H9 (cell line): ENCODE data around the gene CERS2. TPM values are rescaled to one million over a fixed set of nuclear protein-coding genes. Genes with fewer than 3 reads are reported as not detected.

ENCODE experiments used
- DNase-seq: peaks from one replicate; pipeline ENCODE4 v3.0.0-alpha.2; 2017
- H2AFZ ChIP-seq: one replicate; pipeline ENCODE4 v1.6.1; 2013; ENCODE audit warnings: mild to moderate bottlenecking, low read length, control low read depth, moderate library complexity
- H2AK5ac ChIP-seq: 2 replicates; pipeline ENCODE4 v1.6.1; 2013; ENCODE audit warnings: low read length, control low read depth, mixed read lengths; ENCODE audit not compliant: insufficient read length
- H2BK120ac ChIP-seq: one replicate; pipeline ENCODE4 v1.6.1; 2013; ENCODE audit warnings: low read depth, mild to moderate bottlenecking, low read length, control low read depth, inconsistent platforms; ENCODE audit not compliant: poor library complexity, severe bottlenecking
- H2BK12ac ChIP-seq: 2 replicates; pipeline ENCODE4 v1.6.1; 2013; ENCODE audit warnings: low read length, control low read depth, mixed read lengths, low read depth; ENCODE audit not compliant: insufficient read length
- H2BK15ac ChIP-seq: 2 replicates; pipeline ENCODE4 v1.6.1; 2013; ENCODE audit warnings: low read depth, low read length, control low read depth
- H2BK20ac ChIP-seq: one replicate; pipeline ENCODE4 v1.6.1; 2013; ENCODE audit warnings: low read depth, mild to moderate bottlenecking, low read length, control low read depth, inconsistent platforms; ENCODE audit not compliant: poor library complexity, severe bottlenecking
- H2BK5ac ChIP-seq: 2 replicates; pipeline ENCODE4 v1.6.1; 2013; ENCODE audit warnings: low read length, control low read depth, mixed read lengths; ENCODE audit not compliant: insufficient read length
- H3K14ac ChIP-seq: 2 replicates; pipeline ENCODE4 v1.6.1; 2013; ENCODE audit warnings: low read length, control low read depth; ENCODE audit not compliant: insufficient read depth
- H3K18ac ChIP-seq: 2 replicates; pipeline ENCODE4 v1.6.1; 2013; ENCODE audit warnings: low read depth, mild to moderate bottlenecking, mixed read lengths, low read length, control low read depth; ENCODE audit not compliant: insufficient read length
- H3K23ac ChIP-seq: 2 replicates; pipeline ENCODE4 v1.6.1; 2013; ENCODE audit warnings: low read length, control low read depth, mixed read lengths, low read depth; ENCODE audit not compliant: insufficient read length
- H3K23me2 ChIP-seq: 2 replicates; pipeline ENCODE4 v1.6.1; 2013; ENCODE audit warnings: low read depth, mild to moderate bottlenecking, mixed read lengths, low read length, control low read depth; ENCODE audit not compliant: insufficient read length, poor library complexity, severe bottlenecking
- H3K27ac ChIP-seq: 2 replicates; pipeline ENCODE4 v1.5.1; 2013; ENCODE audit warnings: low read length, control low read depth, mixed read lengths, low read depth; ENCODE audit not compliant: insufficient read length
- H3K27me3 ChIP-seq: 2 replicates; pipeline ENCODE4 v1.6.1; 2013; ENCODE audit warnings: low read length, control low read depth, inconsistent platforms; ENCODE audit not compliant: insufficient read depth
- H3K4ac ChIP-seq: 2 replicates; pipeline ENCODE4 v1.6.1; 2013; ENCODE audit warnings: low read depth, mild to moderate bottlenecking, control low read depth, inconsistent platforms, low read length, moderate library complexity
- H3K4me1 ChIP-seq: 2 replicates; pipeline ENCODE4 v1.6.1; 2013; ENCODE audit warnings: low read length, control low read depth, inconsistent platforms; ENCODE audit not compliant: insufficient read depth
- H3K4me2 ChIP-seq: 2 replicates; pipeline ENCODE4 v1.6.1; 2013; ENCODE audit warnings: low read length, control low read depth, mixed read lengths; ENCODE audit not compliant: insufficient read length, insufficient read depth
- H3K56ac ChIP-seq: 2 replicates; pipeline ENCODE4 v1.6.1; 2013; ENCODE audit warnings: low read depth, mild to moderate bottlenecking, mixed read lengths, low read length, control low read depth; ENCODE audit not compliant: insufficient read length
- H3K79me1 ChIP-seq: 2 replicates; pipeline ENCODE4 v1.6.1; 2013; ENCODE audit warnings: low read depth, mild to moderate bottlenecking, moderate library complexity, low read length, control low read depth, inconsistent platforms; ENCODE audit not compliant: insufficient read depth, poor library complexity, severe bottlenecking
- H3K79me2 ChIP-seq: 2 replicates; pipeline ENCODE4 v1.6.1; 2013; ENCODE audit warnings: low read length, control low read depth, inconsistent platforms; ENCODE audit not compliant: insufficient read depth
- H3K9ac ChIP-seq: 2 replicates; pipeline ENCODE4 v1.6.1; 2013; ENCODE audit warnings: low read length, control low read depth, mixed read lengths; ENCODE audit not compliant: insufficient read length; ENCODE audit errors: extremely low read depth
- H3K9me3 ChIP-seq: one replicate; pipeline ENCODE4 v1.6.1; 2013; ENCODE audit warnings: low read depth, low read length, inconsistent platforms; ENCODE audit not compliant: control insufficient read depth
- H3T11ph ChIP-seq: one replicate; pipeline ENCODE4 v1.6.1; 2013; ENCODE audit warnings: mild to moderate bottlenecking, low read length, control low read depth, inconsistent platforms
- H4K20me1 ChIP-seq: one replicate; pipeline ENCODE4 v1.6.1; 2013; ENCODE audit not compliant: control insufficient read depth, insufficient read length, insufficient read depth
- H4K5ac ChIP-seq: 2 replicates; pipeline ENCODE4 v1.6.1; 2013; ENCODE audit warnings: low read depth, mild to moderate bottlenecking, mixed read lengths, low read length, control low read depth; ENCODE audit not compliant: insufficient read length
- H4K8ac ChIP-seq: replicated peaks from 2 replicates; pipeline ENCODE4 v1.6.1; 2013; ENCODE audit warnings: low read length, control low read depth, mixed read lengths, low read depth; ENCODE audit not compliant: insufficient read length
- H4K91ac ChIP-seq: 2 replicates; pipeline ENCODE4 v1.6.1; 2013; ENCODE audit warnings: low read depth, mild to moderate bottlenecking, moderate library complexity, mixed read lengths, low read length, control low read depth; ENCODE audit not compliant: insufficient read length
- H3K27ac Mint-ChIP-seq, 3 experiments: 2 replicates in 2 of 3; 3 replicates in 1 of 3; pipeline ENCODE4 v1.8.0; 2020 to 2021; ENCODE audit warnings: mixed read lengths in 3 of 3, mild to moderate bottlenecking in 1 of 3, moderate library complexity in 1 of 3
- H3K27me3 Mint-ChIP-seq: 2 replicates; pipeline ENCODE4 v1.8.0; 2021; ENCODE audit warnings: low read depth, mild to moderate bottlenecking, moderate library complexity, mixed read lengths
- H3K36me3 Mint-ChIP-seq, 3 experiments: 2 replicates in 2 of 3; 3 replicates in 1 of 3; pipeline ENCODE4 v1.8.0; 2020 to 2021; ENCODE audit warnings: low read depth in 3 of 3, mixed read lengths in 3 of 3; ENCODE audit not compliant: insufficient read depth in 1 of 3
- H3K4me1 Mint-ChIP-seq, 2 experiments: 2 replicates each; pipeline ENCODE4 v1.8.0; 2020; ENCODE audit warnings: mixed read lengths in 2 of 2
- H3K4me3 Mint-ChIP-seq, 2 experiments: 2 replicates in 1 of 2; 3 replicates in 1 of 2; pipeline ENCODE4 v1.8.0; 2020 to 2021; ENCODE audit warnings: mild to moderate bottlenecking in 2 of 2, mixed read lengths in 2 of 2, moderate library complexity in 1 of 2
- H3K9me3 Mint-ChIP-seq, 2 experiments: 2 replicates in 1 of 2; 3 replicates in 1 of 2; pipeline ENCODE4 v1.8.0; 2020; ENCODE audit warnings: mild to moderate bottlenecking in 2 of 2, mixed read lengths in 2 of 2, moderate library complexity in 1 of 2
- CTCF ChIP-seq: fragments of 200-600 bp; sonication (generic); conservative IDR thresholded peaks from 3 replicates; pipeline ENCODE4 v1.8.0; 2021; ENCODE audit warnings: antibody characterized with exemption, mild to moderate bottlenecking
- WGBS: extraction: QIAGEN DNeasy Blood & Tissue Kit; methylation state at CpG from one replicate; pipeline ENCODE4 v1.1.7; 2013; ENCODE audit warnings: missing lambda C conversion rate, low lambda C conversion rate, mixed read lengths; ENCODE audit not compliant: insufficient read length; ENCODE audit errors: extremely low coverage; 5-methylcytosine and 5-hydroxymethylcytosine counted together
- total RNA-seq: library from RNA; stranded (reverse); gene quantifications from 2 replicates; pipeline ENCODE4 v1.2.1, GENCODE V29; 2021

The CERS2 gene
- total RNA-seq, 1 experiment from 2014 or later = 201 TPM

DNA sequence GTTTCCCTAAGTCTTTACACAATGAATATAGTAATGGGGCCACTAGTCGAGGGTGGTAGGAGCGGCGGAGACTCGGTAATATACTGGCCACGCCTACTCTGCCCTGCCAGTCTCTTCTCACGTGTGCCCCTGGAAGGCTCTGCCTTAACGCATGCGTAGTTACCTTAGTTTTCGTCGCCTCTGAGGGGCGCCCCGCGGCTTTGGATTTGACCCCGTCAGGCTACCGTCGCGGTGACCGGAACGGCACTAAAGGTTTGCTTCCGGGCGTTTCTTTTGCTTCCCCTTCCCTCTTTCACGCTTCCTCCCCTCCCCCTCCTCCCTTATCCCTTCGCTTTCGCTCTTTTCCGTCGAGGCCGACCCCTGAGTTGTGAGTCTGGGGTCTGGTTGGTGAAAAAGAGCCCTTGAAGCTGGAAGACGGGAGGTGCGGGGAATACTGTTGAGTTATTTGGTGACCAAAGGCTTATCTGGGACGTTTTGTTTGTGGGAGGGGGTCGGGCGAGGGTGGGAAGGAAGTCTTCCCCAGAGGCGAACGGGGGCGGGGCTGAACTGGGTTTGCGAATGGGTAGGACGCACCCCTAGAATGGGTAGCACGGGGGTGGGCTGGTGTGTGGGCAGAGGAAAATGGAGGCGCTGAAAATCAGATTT lies 48.4 kb downstream of the CERS2 start, which contains the start of gene SETDB1:
Gene SETDB1, plus strand, starts transcription at position 267 of the 645 bp plus-strand sequence. CDS start 1,352 bp downstream, outside the sequence.
- H3K9ac ChIP-seq = peak within 1 kb of the TSS; percentile 61
- H2BK120ac ChIP-seq = no peak within 1 kb of the TSS
- no CpG with 5 or more reads among the region's 39 CpGs for WGBS
- H3K23me2 ChIP-seq = no peaks in the 10 kb centered on the region
- H2BK20ac ChIP-seq = no peak within 1 kb of the TSS
- H3K4ac ChIP-seq = no peak within 1 kb of the TSS
- H4K91ac ChIP-seq = no peak within 1 kb of the TSS
- no peak within 1 kb of the TSS for H3K56ac ChIP-seq
- H3K4me1 ChIP-seq = 0 out of 2 replicates have a peak, but pooled peaks cover 2% of the 10 kb centered on the region
- H3K79me1 ChIP-seq = no peaks in the 10 kb centered on the region
- no peak within 1 kb of the TSS for H3K27ac ChIP-seq
- peaks cover 10 to 14% of the 10 kb centered on the region in 2 experiments for H3K4me1 Mint-ChIP-seq
- H3K4me2 ChIP-seq = peak within 1 kb of the TSS; percentile 36
- peak within 1 kb of the TSS; percentile 99 to 100 (median 99) for H3K27ac Mint-ChIP-seq
- no peak within 1 kb of the TSS for H2BK12ac ChIP-seq
- H2BK15ac ChIP-seq = no peak within 1 kb of the TSS
- no peak within 1 kb of the TSS for H2AK5ac ChIP-seq
- no peaks in the 10 kb centered on the region for H4K20me1 ChIP-seq
- H3K27me3 Mint-ChIP-seq = no peaks in the 10 kb centered on the region
- H2AFZ ChIP-seq = peak within 1 kb of the TSS; percentile 54
- H3K79me2 ChIP-seq = no peaks in the 10 kb centered on the region
- H2BK5ac ChIP-seq = no peak within 1 kb of the TSS
- DNase-seq = peak; percentile 99
- H4K5ac ChIP-seq = no peak within 1 kb of the TSS
- TF ChIP-seq CTCF = no peak
- H3K4me3 Mint-ChIP-seq = peak within 1 kb of the TSS; percentile 94 to 99
- H3K9me3 Mint-ChIP-seq = peaks cover 0 to 3% of the 10 kb centered on the region in 2 experiments; a peak in 1 of 5 replicates
- peaks cover 38 to 44% (median 40%) of the 10 kb centered on the region in 3 experiments for H3K36me3 Mint-ChIP-seq
- peak within 1 kb of the TSS; percentile 55 for H3K18ac ChIP-seq
- H3T11ph ChIP-seq = no peak within 1 kb of the TSS
- H3K9me3 ChIP-seq = no peaks in the 10 kb centered on the region
- peak within 1 kb of the TSS; percentile 46; the same call in 1 of the 2 replicates for H3K14ac ChIP-seq
- no peak within 1 kb of the TSS for H4K8ac ChIP-seq
- H3K27me3 ChIP-seq = no peaks in the 10 kb centered on the region
- H3K23ac ChIP-seq = no peak within 1 kb of the TSS
